HEK293 (cell line): ENCODE data around the gene ARGLU1.

Source experiments
- CTCF ChIA-PET: fragments of 350-600 bp; formaldehyde crosslinking; extraction: SDS; loops from one replicate; lab custom pipeline; 2021; ENCODE audit warnings: antibody characterized with exemption; lab: Yijun Ruan, JAX
- POLR2A ChIA-PET: fragments of 300-600 bp; formaldehyde crosslinking; extraction: SDS; loops from one replicate; lab custom pipeline; 2020; ENCODE audit warnings: antibody characterized with exemption, inconsistent platforms; lab: Yijun Ruan, JAX
- H3K27ac ChIP-seq: fragments of 200-500 bp; sonication (Bioruptor generic); 2 replicates; pipeline ENCODE4 v1.5.1; 2014; ENCODE audit warnings: low read depth, low read length, control low read depth, inconsistent platforms; ENCODE audit errors: extremely low read depth
- H3K36me3 ChIP-seq, 2 experiments: fragments of 200-500 bp in 1 of 2; sonication (Bioruptor generic) in 1 of 2; 1 replicate in 1 of 2; 2 replicates in 1 of 2; pipeline ENCODE4 v1.5.1; 2014 to 2017; ENCODE audit warnings: inconsistent platforms in 2 of 2, low read length in 2 of 2; ENCODE audit not compliant: control insufficient read depth in 2 of 2, insufficient read depth in 1 of 2
- H3K4me1 ChIP-seq: fragments of 200-500 bp; sonication (Bioruptor generic); 2 replicates; pipeline ENCODE4 v1.5.1; 2014; ENCODE audit warnings: mild to moderate bottlenecking, low read length, inconsistent platforms; ENCODE audit not compliant: control insufficient read depth, insufficient read depth
- H3K4me3 ChIP-seq: 2 replicates; pipeline ENCODE4 v1.5.1; 2011; ENCODE audit warnings: low read depth, mild to moderate bottlenecking, control low read depth, low read length, moderate library complexity
- H3K9me3 ChIP-seq: fragments of 200-500 bp; sonication (Bioruptor generic); 2 replicates; pipeline ENCODE4 v1.5.1; 2014; ENCODE audit warnings: low read depth, low read length, inconsistent platforms; ENCODE audit not compliant: control insufficient read depth, insufficient read depth
- GLIS2 ChIP-seq: fragments of 450-650 bp; formaldehyde crosslinking; IDR thresholded peaks from 2 replicates; pipeline ENCODE4 v1.5.1; 2016; ENCODE audit warnings: missing biosample characterization, missing genetic modification characterization
- IKZF3 ChIP-seq: fragments of 450-650 bp; IDR thresholded peaks from 2 replicates; pipeline ENCODE4 v1.5.0; 2018; ENCODE audit warnings: missing biosample characterization, mild to moderate bottlenecking, missing genetic modification characterization, moderate library complexity
- PRDM1 ChIP-seq: fragments of 450-650 bp; formaldehyde crosslinking; IDR thresholded peaks from 2 replicates; pipeline ENCODE4; 2016; ENCODE audit warnings: missing biosample characterization, missing genetic modification characterization
- WT1 ChIP-seq: fragments of 450-650 bp; formaldehyde crosslinking; IDR thresholded peaks from 2 replicates; pipeline ENCODE4 v1.5.1; 2016; ENCODE audit warnings: missing biosample characterization, missing genetic modification characterization
- YY1 ChIP-seq: fragments of 450-650 bp; formaldehyde crosslinking; IDR thresholded peaks from 2 replicates; pipeline ENCODE4 v1.5.1; 2018; ENCODE audit warnings: missing biosample characterization, missing genetic modification characterization
- ZBTB17 ChIP-seq: fragments of 450-650 bp; formaldehyde crosslinking; IDR thresholded peaks from 2 replicates; pipeline ENCODE4 v1.5.1; 2016; ENCODE audit warnings: missing biosample characterization, missing genetic modification characterization
- ZBTB8A ChIP-seq: fragments of 450-650 bp; formaldehyde crosslinking; IDR thresholded peaks from 2 replicates; pipeline ENCODE4 v1.5.1; 2016; ENCODE audit warnings: missing biosample characterization, missing genetic modification characterization
- ZFP69B ChIP-seq: fragments of 450-650 bp; formaldehyde crosslinking; IDR thresholded peaks from 2 replicates; pipeline ENCODE4 v1.5.1; 2016; ENCODE audit warnings: missing biosample characterization, missing genetic modification characterization
- ZNF223 ChIP-seq: fragments of 450-650 bp; formaldehyde crosslinking; IDR thresholded peaks from 2 replicates; pipeline ENCODE4 v1.5.1; 2016; ENCODE audit warnings: missing biosample characterization, missing genetic modification characterization
- ZNF391 ChIP-seq: fragments of 450-650 bp; formaldehyde crosslinking; IDR thresholded peaks from 2 replicates; pipeline ENCODE4 v1.5.1; 2016; ENCODE audit warnings: low read depth, missing biosample characterization, missing genetic modification characterization, borderline replicate concordance
- ZNF621 ChIP-seq: fragments of 450-650 bp; formaldehyde crosslinking; IDR thresholded peaks from 2 replicates; pipeline ENCODE4 v1.5.1; 2017; ENCODE audit warnings: missing biosample characterization, missing genetic modification characterization
- ZNF654 ChIP-seq: fragments of 450-650 bp; formaldehyde crosslinking; IDR thresholded peaks from 2 replicates; pipeline ENCODE4 v1.5.1; 2016; ENCODE audit warnings: low read depth, missing biosample characterization, missing genetic modification characterization
- ZNF658 ChIP-seq: fragments of 450-650 bp; formaldehyde crosslinking; IDR thresholded peaks from 2 replicates; pipeline ENCODE4; 2016; ENCODE audit warnings: missing biosample characterization, missing genetic modification characterization
- ZNF701 ChIP-seq: fragments of 450-650 bp; formaldehyde crosslinking; IDR thresholded peaks from 2 replicates; pipeline ENCODE4 v1.5.1; 2016; ENCODE audit warnings: missing biosample characterization, missing genetic modification characterization
- ZSCAN16 ChIP-seq: fragments of 450-650 bp; formaldehyde crosslinking; IDR thresholded peaks from 2 replicates; pipeline ENCODE4 v1.5.1; 2016; ENCODE audit warnings: missing biosample characterization, missing genetic modification characterization
- ZSCAN30 ChIP-seq: fragments of 450-650 bp; IDR thresholded peaks from 2 replicates; pipeline ENCODE4 v1.5.1; 2018; ENCODE audit warnings: missing biosample characterization, mild to moderate bottlenecking, missing genetic modification characterization, moderate library complexity
- ZXDB ChIP-seq: fragments of 450-650 bp; formaldehyde crosslinking; IDR thresholded peaks from 2 replicates; pipeline ENCODE4 v1.5.1; 2016; ENCODE audit warnings: missing biosample characterization, missing genetic modification characterization
- TF ChIP-seq, protein P1 (sequence below): fragments of 450-650 bp; formaldehyde crosslinking; IDR thresholded peaks from 2 replicates; pipeline ENCODE4 v1.5.1; 2016; ENCODE audit warnings: missing biosample characterization, missing genetic modification characterization, low read depth
- TF ChIP-seq, protein P2 (sequence below): fragments of 450-650 bp; formaldehyde crosslinking; IDR thresholded peaks from 2 replicates; pipeline ENCODE4 v1.5.1; 2016; ENCODE audit warnings: missing biosample characterization, missing genetic modification characterization
- TF ChIP-seq, protein P3 (sequence below): fragments of 450-650 bp; formaldehyde crosslinking; IDR thresholded peaks from 2 replicates; pipeline ENCODE4 v1.5.1; 2017; ENCODE audit warnings: missing biosample characterization, missing genetic modification characterization
- TF ChIP-seq, protein P4 (sequence below): fragments of 450-650 bp; formaldehyde crosslinking; optimal IDR thresholded peaks from 2 replicates; pipeline ENCODE3; 2016; ENCODE audit warnings: missing biosample characterization, mild to moderate bottlenecking, missing genetic modification characterization

The ARGLU1 gene

DNA sequence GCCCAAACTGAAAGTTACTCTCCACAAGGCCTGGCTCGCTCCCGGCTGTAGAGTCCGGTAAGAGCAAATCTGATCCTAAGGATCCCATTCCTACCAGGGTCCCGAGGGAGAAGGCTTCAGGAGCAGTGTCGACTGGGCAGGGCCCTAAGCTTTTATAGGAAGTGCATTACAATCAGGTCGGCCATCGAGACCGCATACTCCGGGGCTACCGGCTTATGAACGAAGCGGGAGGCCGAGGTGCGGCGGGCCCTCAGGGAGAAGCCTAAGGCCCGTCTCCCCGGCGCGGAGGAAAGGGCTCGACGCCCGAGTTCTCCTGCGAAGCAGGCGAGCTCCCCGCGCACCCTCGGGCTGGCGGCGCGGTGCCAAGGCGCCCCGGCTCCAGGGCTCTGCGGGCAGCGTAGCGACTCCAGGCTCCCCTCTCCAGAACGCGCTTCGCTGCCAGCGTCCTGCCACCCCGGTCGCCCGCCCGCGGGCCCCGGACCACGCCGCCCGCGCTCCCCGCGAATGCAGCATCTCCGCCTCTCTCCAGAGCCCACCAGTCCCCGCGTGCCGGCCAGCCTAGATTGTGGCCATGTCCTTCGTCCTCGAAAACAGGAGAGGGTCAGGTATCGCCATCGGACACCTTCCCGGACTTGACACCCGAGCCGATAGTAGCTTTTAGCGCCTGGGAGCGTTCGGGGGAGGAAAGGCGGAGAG, 33.8 kb downstream of the ARGLU1 start (continued):
- TF ChIP-seq, protein P1, sequence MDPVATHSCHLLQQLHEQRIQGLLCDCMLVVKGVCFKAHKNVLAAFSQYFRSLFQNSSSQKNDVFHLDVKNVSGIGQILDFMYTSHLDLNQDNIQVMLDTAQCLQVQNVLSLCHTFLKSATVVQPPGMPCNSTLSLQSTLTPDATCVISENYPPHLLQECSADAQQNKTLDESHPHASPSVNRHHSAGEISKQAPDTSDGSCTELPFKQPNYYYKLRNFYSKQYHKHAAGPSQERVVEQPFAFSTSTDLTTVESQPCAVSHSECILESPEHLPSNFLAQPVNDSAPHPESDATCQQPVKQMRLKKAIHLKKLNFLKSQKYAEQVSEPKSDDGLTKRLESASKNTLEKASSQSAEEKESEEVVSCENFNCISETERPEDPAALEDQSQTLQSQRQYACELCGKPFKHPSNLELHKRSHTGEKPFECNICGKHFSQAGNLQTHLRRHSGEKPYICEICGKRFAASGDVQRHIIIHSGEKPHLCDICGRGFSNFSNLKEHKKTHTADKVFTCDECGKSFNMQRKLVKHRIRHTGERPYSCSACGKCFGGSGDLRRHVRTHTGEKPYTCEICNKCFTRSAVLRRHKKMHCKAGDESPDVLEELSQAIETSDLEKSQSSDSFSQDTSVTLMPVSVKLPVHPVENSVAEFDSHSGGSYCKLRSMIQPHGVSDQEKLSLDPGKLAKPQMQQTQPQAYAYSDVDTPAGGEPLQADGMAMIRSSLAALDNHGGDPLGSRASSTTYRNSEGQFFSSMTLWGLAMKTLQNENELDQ = no peak
- no peak for TF ChIP-seq ZNF391 (tag by site-specific recombination)
- TF ChIP-seq, protein P2, sequence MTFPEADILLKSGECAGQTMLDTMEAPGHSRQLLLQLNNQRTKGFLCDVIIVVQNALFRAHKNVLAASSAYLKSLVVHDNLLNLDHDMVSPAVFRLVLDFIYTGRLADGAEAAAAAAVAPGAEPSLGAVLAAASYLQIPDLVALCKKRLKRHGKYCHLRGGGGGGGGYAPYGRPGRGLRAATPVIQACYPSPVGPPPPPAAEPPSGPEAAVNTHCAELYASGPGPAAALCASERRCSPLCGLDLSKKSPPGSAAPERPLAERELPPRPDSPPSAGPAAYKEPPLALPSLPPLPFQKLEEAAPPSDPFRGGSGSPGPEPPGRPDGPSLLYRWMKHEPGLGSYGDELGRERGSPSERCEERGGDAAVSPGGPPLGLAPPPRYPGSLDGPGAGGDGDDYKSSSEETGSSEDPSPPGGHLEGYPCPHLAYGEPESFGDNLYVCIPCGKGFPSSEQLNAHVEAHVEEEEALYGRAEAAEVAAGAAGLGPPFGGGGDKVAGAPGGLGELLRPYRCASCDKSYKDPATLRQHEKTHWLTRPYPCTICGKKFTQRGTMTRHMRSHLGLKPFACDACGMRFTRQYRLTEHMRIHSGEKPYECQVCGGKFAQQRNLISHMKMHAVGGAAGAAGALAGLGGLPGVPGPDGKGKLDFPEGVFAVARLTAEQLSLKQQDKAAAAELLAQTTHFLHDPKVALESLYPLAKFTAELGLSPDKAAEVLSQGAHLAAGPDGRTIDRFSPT (tag by site-specific recombination) = no peak; the same call in 1 of the 2 replicates
- peak; percentile 21; the same call in 1 of the 2 replicates for TF ChIP-seq GLIS2 (tag by site-specific recombination)
- no peak for TF ChIP-seq ZFP69B (tag by site-specific recombination)
- TF ChIP-seq IKZF3 (tag by site-specific recombination) = peak; percentile 57; the same call in 1 of the 2 replicates
- TF ChIP-seq, protein P3, sequence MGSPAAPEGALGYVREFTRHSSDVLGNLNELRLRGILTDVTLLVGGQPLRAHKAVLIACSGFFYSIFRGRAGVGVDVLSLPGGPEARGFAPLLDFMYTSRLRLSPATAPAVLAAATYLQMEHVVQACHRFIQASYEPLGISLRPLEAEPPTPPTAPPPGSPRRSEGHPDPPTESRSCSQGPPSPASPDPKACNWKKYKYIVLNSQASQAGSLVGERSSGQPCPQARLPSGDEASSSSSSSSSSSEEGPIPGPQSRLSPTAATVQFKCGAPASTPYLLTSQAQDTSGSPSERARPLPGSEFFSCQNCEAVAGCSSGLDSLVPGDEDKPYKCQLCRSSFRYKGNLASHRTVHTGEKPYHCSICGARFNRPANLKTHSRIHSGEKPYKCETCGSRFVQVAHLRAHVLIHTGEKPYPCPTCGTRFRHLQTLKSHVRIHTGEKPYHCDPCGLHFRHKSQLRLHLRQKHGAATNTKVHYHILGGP = no peak
- TF ChIP-seq ZNF621 (tag by site-specific recombination) = no peak
- TF ChIP-seq ZNF701 = no peak
- TF ChIP-seq ZXDB = no peak
- no peak for TF ChIP-seq ZNF223
- no peak for TF ChIP-seq ZSCAN16 (tag by site-specific recombination)
- no peak for TF ChIP-seq WT1
- TF ChIP-seq ZNF658 (tag by site-specific recombination) = no peak

DNA sequence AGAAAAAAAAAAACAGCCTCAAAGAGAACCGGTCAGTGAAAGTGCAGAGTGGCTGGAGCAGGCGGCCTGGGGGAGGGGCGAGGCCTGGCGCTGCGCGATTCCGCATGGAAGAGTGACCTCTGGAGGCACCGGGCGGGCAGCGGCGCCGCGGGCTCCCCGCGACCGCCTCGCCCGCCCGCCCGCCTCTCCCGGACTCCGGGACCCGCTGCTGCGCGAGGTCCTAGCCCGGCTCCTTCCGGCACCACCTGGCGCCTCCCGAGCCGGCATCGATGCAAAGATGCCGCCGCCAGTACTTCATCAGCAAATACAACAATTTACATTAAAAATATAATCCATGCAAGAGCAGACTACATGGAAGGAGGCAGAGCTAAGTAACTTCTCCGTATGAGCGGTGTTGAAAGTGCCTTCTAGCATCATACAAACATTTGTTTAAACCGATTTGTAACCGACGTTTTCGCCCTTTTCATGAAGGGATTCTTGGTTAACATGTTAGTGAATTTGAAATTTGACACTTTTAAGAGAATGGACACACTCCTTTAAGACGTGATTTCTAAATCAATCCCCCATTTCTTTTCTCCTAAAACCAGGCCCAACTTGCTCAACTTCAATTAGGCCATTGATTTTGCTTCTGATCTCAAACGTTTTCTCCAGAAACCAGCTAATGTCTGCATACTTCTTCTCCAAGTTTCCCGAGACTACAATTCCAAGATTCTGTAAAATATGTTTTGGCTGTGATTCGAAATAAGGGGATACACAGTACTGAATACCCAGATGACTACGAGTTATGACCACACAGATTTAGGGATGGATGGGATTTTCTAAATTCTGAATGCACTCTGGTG, 34.6 kb downstream of the ARGLU1 start:
- POLR2A ChIA-PET = interaction anchor here (0.6 to 2.1 kb wide), 5 partner anchors 20 to 1749 kb away, joined by 3 to 9 read pairs (median 5); partner anchors contain the start of gene ARGLU1
- TF ChIP-seq, protein P4, sequence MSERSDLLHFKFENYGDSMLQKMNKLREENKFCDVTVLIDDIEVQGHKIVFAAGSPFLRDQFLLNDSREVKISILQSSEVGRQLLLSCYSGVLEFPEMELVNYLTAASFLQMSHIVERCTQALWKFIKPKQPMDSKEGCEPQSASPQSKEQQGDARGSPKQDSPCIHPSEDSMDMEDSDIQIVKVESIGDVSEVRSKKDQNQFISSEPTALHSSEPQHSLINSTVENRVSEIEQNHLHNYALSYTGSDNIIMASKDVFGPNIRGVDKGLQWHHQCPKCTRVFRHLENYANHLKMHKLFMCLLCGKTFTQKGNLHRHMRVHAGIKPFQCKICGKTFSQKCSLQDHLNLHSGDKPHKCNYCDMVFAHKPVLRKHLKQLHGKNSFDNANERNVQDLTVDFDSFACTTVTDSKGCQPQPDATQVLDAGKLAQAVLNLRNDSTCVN (tag by site-specific recombination) = peak; percentile 18
- TF ChIP-seq ZBTB8A = peak; percentile 50
- peak; percentile 39; the same call in 1 of the 2 replicates for TF ChIP-seq ZSCAN30
- TF ChIP-seq PRDM1 (tag by site-specific recombination) = peak; percentile 54
- peak; percentile 13; the same call in 1 of the 2 replicates for TF ChIP-seq ZNF654 (tag by site-specific recombination)
- no peak; the same call in 1 of the 2 replicates for TF ChIP-seq ZBTB17
- no peak; the same call in 1 of the 2 replicates for TF ChIP-seq YY1
- peak; percentile 72 for TF ChIP-seq IKZF3 (tag by site-specific recombination)
- peak overlapping the region; percentile 77 for H3K27ac ChIP-seq
- peaks cover 18% of the 10 kb centered on the region for H3K4me1 ChIP-seq
- H3K36me3 ChIP-seq = peaks cover 0 to 8% of the 10 kb centered on the region in 2 experiments; a peak in 2 of 3 replicates
- no peaks in the 10 kb centered on the region for H3K9me3 ChIP-seq
- CTCF ChIA-PET = interaction anchor here (0.6 to 1.7 kb wide), 3 partner anchors 49 to 451 kb away, joined by 3 to 4 read pairs (median 3); no protein-coding TSS in a partner anchor
- H3K4me3 ChIP-seq = peak overlapping the region; percentile 87
